Activated T-helper 2 cell treated with anti-CD3 and anti-CD28 coated beads, Interferon-gamma antibody, Interleukin-2, Interleukin-4, amounts not matched to agents 10 μg/mL and 5 μg/mL and 100 μg/mL, durations not matched to agents 14 hours and 24 hours and 36 hours (primary cell): ENCODE measurements around the gene CWH43. TPM values are rescaled to one million over a fixed set of nuclear protein-coding genes. Genes with fewer than 3 reads are reported as not detected.
"Not testable (repeated sequence)": the region's sequence is repeated elsewhere in the genome, so short reads cannot be mapped to it uniquely, and the experiment has no call there.

Experiments
- DNase-seq: peaks from one replicate; pipeline ENCODE4 v3.0.0; 2021; ENCODE audit warnings: low spot score
- H3K27ac Mint-ChIP-seq: one replicate; pipeline ENCODE4 v1.8.0; 2021; ENCODE audit warnings: mixed read lengths
- H3K27me3 Mint-ChIP-seq: one replicate; pipeline ENCODE4 v1.8.0; 2021; ENCODE audit warnings: low read depth, mixed read lengths
- H3K36me3 Mint-ChIP-seq: one replicate; pipeline ENCODE4 v1.8.0; 2021; ENCODE audit warnings: low read depth, mixed read lengths
- H3K4me1 Mint-ChIP-seq: one replicate; pipeline ENCODE4 v1.8.0; 2021; ENCODE audit warnings: low read depth, mixed read lengths
- H3K4me3 Mint-ChIP-seq: one replicate; pipeline ENCODE4 v1.8.0; 2021; ENCODE audit warnings: low read depth, mild to moderate bottlenecking, moderate library complexity, mixed read lengths
- H3K9me3 Mint-ChIP-seq: one replicate; pipeline ENCODE4 v1.8.0; 2021; ENCODE audit warnings: mixed read lengths
- intact Hi-C: fragments of 100-400 bp; cut with micrococcal nuclease; formaldehyde crosslinking; loops from one replicate; pipeline ENCODE4 v1.15.1; 2023
- total RNA-seq: library from RNA; stranded (reverse); gene quantifications from 2 replicates; pipeline ENCODE4 v1.2.3, GENCODE V29; 2022

Gene CWH43
- not detected in 2 replicates for total RNA-seq

GRCh38 chr4:48985976-48986653 is at the start of gene CWH43:
Gene CWH43 (plus strand): TSS chr4:48986275. CDS start chr4:48986430, 155 bp downstream.
- H3K4me1 Mint-ChIP-seq: no peaks in the 10 kb centered on the region
- intact Hi-C loops: no loop called here
- peaks cover 34% of the 10 kb centered on the region for H3K27me3 Mint-ChIP-seq
- DNase-seq: no peak
- no peak within 1 kb of the TSS for H3K27ac Mint-ChIP-seq
- H3K36me3 Mint-ChIP-seq: no peaks in the 10 kb centered on the region
- H3K9me3 Mint-ChIP-seq: no peaks in the 10 kb centered on the region
- H3K4me3 Mint-ChIP-seq: no peak within 1 kb of the TSS

DNA sequence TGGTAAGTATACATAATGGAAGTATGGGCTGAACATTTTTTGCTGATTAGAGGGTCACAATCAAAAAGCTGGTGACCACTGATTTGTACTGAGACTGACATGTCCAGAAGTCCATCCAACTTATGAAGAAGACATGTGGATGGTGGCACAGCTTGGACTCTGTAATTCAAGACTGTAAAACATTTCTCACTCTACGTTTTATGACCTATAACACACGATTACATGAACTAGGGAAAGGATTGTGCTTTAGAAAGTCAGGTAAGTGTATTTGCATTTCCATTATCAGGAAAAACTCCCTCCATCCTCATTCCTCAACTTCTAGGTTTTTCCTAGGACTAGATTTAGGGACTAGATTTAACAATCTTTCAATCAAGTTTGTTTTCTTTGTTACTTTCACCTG is 49.0 kb upstream of the CWH43 start:
- H3K36me3 Mint-ChIP-seq: no peaks in the 10 kb centered on the region
- no peak for DNase-seq
- no peak overlapping the region for H3K27ac Mint-ChIP-seq
- no peaks in the 10 kb centered on the region for H3K4me1 Mint-ChIP-seq
- no peak overlapping the region for H3K4me3 Mint-ChIP-seq
- intact Hi-C loops: no loop called here
- peaks cover 4% of the 10 kb centered on the region for H3K9me3 Mint-ChIP-seq
- H3K27me3 Mint-ChIP-seq: peaks cover 10% of the 10 kb centered on the region

GRCh38 chr4:48938831-48939230 is 47.2 kb upstream of the CWH43 start:
- Mint-ChIP-seq H3K36me3 (no peaks in the 10 kb centered on the region), H3K9me3 (peaks cover 4% of the 10 kb centered on the region), H3K27ac (no peak overlapping the region), H3K4me3 (no peak overlapping the region), H3K4me1 (no peaks in the 10 kb centered on the region), H3K27me3 (peaks cover 10% of the 10 kb centered on the region)
- DNase-seq: no peak
- intact Hi-C loops: no loop called here

GRCh38 chr4:48939785-48940184 is 46.3 kb upstream of the CWH43 start:
- Mint-ChIP-seq H3K36me3 (no peaks in the 10 kb centered on the region), H3K4me3 (no peak overlapping the region), H3K27ac (no peak overlapping the region), H3K9me3 (peaks cover 4% of the 10 kb centered on the region), H3K4me1 (peaks cover 4% of the 10 kb centered on the region), H3K27me3 (peaks cover 10% of the 10 kb centered on the region)
- DNase-seq: no peak
- intact Hi-C loops: no loop called here

- Mint-ChIP-seq H3K4me3 (no peak overlapping the region), H3K27ac (no peak overlapping the region), H3K36me3 (no peaks in the 10 kb centered on the region), H3K9me3 (no peaks in the 10 kb centered on the region), H3K27me3 (peaks cover 10% of the 10 kb centered on the region), H3K4me1 (peaks cover 4% of the 10 kb centered on the region)
- no peak for DNase-seq
- intact Hi-C loops: no loop called here
Observed at GRCh38 chr4:48943387-48943786, 42.7 kb upstream of the CWH43 start.

GRCh38 chr4:48944252-48944651 is 41.8 kb upstream of the CWH43 start:
- Mint-ChIP-seq H3K4me1 (peaks cover 4% of the 10 kb centered on the region), H3K36me3 (no peaks in the 10 kb centered on the region), H3K27ac (no peak overlapping the region), H3K4me3 (no peak overlapping the region), H3K27me3 (peaks cover 10% of the 10 kb centered on the region), H3K9me3 (no peaks in the 10 kb centered on the region)
- no peak for DNase-seq
- intact Hi-C loops: no loop called here

- DNase-seq: peak; percentile 24
- intact Hi-C loops: no loop called here
- Mint-ChIP-seq H3K27ac (no peak overlapping the region), H3K27me3 (peaks cover 10% of the 10 kb centered on the region), H3K36me3 (no peaks in the 10 kb centered on the region), H3K4me1 (peaks cover 4% of the 10 kb centered on the region), H3K9me3 (no peaks in the 10 kb centered on the region), H3K4me3 (no peak overlapping the region)
Observed at GRCh38 chr4:48944756-48945241, 41.3 kb upstream of the CWH43 start.

GRCh38 chr4:48945981-48946380 is 40.1 kb upstream of the CWH43 start:
- DNase-seq: no peak
- H3K36me3 Mint-ChIP-seq: no peaks in the 10 kb centered on the region
- intact Hi-C loops: no loop called here
- no peak overlapping the region for H3K4me3 Mint-ChIP-seq
- peaks cover 4% of the 10 kb centered on the region for H3K4me1 Mint-ChIP-seq
- H3K27ac Mint-ChIP-seq: no peak overlapping the region
- H3K9me3 Mint-ChIP-seq: no peaks in the 10 kb centered on the region
- peaks cover 11% of the 10 kb centered on the region for H3K27me3 Mint-ChIP-seq

GRCh38 chr4:48947731-48948130 is 38.3 kb upstream of the CWH43 start:
- H3K27ac Mint-ChIP-seq: no peak overlapping the region
- DNase-seq: no peak
- H3K4me3 Mint-ChIP-seq: no peak overlapping the region
- peaks cover 4% of the 10 kb centered on the region for H3K4me1 Mint-ChIP-seq
- intact Hi-C loops: no loop called here
- H3K27me3 Mint-ChIP-seq: peaks cover 3% of the 10 kb centered on the region
- no peaks in the 10 kb centered on the region for H3K36me3 Mint-ChIP-seq
- H3K9me3 Mint-ChIP-seq: no peaks in the 10 kb centered on the region

DNA sequence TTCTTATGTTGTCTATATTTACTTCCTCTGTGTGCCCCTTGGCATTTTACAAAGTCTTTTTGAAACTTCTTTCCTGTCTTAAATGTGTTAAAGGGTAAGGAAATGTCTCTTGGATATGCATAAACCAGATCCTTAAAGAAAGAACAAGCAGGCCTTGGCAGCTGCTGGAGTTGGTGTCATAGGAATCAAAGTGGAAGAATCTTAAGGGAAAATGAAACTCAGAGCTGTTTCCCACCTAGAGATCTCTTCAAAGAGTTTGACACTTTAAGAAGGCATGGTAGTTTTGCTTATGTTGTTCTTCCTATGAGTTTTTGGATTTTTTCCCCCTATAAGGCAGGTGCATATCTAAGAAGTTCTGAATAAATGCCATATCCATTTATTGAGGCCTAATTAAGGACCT is 37.0 kb upstream of the CWH43 start:
- H3K4me1 Mint-ChIP-seq: peaks cover 4% of the 10 kb centered on the region
- intact Hi-C loops: no loop called here
- no peak overlapping the region for H3K27ac Mint-ChIP-seq
- no peak overlapping the region for H3K4me3 Mint-ChIP-seq
- peaks cover 3% of the 10 kb centered on the region for H3K27me3 Mint-ChIP-seq
- DNase-seq: no peak
- no peaks in the 10 kb centered on the region for H3K36me3 Mint-ChIP-seq
- no peaks in the 10 kb centered on the region for H3K9me3 Mint-ChIP-seq

DNA sequence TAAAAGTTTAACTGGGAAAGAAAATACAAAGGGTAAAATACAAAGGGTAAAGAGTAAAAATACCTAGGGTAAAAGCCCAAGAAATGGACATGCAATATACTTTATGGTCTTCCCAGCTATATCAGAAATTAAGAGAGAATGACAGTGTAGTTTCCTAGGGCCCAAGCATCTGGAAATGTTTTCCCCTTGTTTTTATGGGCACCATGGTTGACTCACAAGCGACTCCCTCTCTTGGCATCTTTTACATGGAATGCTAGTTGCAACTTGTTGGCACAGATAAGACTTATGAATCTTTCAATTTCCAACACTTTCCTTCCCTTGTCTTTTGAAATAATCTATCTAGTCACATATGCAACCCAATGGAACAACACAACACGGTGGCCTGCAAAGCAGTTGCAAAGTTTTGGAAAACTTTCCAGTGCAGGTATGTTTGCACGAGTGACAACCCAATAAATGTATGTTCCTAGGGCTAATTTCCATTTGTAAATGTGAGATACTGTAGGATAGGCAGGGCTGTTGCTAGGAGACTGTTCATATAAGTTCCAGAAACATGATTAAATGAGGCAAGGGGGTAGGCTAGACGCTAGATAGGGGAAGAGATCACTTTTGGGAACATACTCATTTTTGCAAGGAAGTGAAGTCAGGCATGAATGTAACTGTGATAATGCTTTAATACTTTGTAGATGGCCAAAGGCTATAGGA is 36.4 kb upstream of the CWH43 start:
- Mint-ChIP-seq H3K36me3 (no peaks in the 10 kb centered on the region), H3K27me3 (peaks cover 3% of the 10 kb centered on the region), H3K4me1 (no peaks in the 10 kb centered on the region), H3K9me3 (no peaks in the 10 kb centered on the region), H3K27ac (no peak overlapping the region), H3K4me3 (no peak overlapping the region)
- intact Hi-C loops: no loop called here
- DNase-seq: no peak

DNA sequence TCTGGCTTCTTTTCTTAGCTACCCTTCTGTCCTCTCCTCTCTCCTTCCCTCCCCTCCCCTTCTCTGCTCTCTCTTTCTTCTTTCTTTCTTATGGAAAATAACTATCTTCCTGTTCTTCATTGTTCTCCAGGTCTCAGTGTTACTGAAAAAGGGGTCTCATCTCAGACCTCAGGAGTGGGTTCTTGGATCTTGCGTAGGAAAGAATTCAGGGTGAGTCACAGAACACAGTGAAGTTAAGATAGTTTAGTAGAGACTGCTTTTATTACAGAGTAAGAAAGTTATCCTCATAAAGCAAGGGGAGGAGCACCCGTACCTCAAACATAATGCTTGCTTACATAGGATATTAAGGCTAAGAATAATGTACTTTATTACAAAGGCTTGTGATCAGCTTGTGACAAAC is 31.8 kb upstream of the CWH43 start:
- H3K4me1 Mint-ChIP-seq: no peaks in the 10 kb centered on the region
- intact Hi-C loops: no loop called here
- no peak overlapping the region for H3K27ac Mint-ChIP-seq
- H3K4me3 Mint-ChIP-seq: no peak overlapping the region
- H3K27me3 Mint-ChIP-seq: peaks cover 17% of the 10 kb centered on the region
- DNase-seq: no peak
- no peaks in the 10 kb centered on the region for H3K9me3 Mint-ChIP-seq
- H3K36me3 Mint-ChIP-seq: no peaks in the 10 kb centered on the region

GRCh38 chr4:48957366-48957765 is 28.7 kb upstream of the CWH43 start:
- DNase-seq, H3K9me3 Mint-ChIP-seq, H3K36me3 Mint-ChIP-seq, intact Hi-C loops, H3K27ac Mint-ChIP-seq, H3K4me3 Mint-ChIP-seq, H3K4me1 Mint-ChIP-seq: not testable (repeated sequence)
- H3K27me3 Mint-ChIP-seq: peaks cover 20% of the 10 kb centered on the region
